ENCODE results near the gene CCAR1. TPM values are rescaled to one million over a fixed set of nuclear protein-coding genes. Genes with fewer than 3 reads are reported as not detected.
A peak's percentile ranks its signal among the peaks of the same experiment; 100 is the strongest.
"Not testable (repeated sequence)": the region's sequence is repeated elsewhere in the genome, so short reads cannot be mapped to it uniquely, and the experiment has no call there.

Gene CCAR1
- total RNA-seq, 1 donor from 2014 or later: 63.2 TPM

- no peak for TF ChIP-seq CTCF (conservative IDR thresholded peaks at IDR 0.05; ENCODE audit: low read depth, low read length)
- H3K4me3 ChIP-seq (ENCODE audit: low read depth, low read length): no peak overlapping the region
- DNase-seq (ENCODE audit: low read depth): no peak
Observed at GRCh38 chr10:68717435-68717834, 3.6 kb upstream of the CCAR1 start.

DNA sequence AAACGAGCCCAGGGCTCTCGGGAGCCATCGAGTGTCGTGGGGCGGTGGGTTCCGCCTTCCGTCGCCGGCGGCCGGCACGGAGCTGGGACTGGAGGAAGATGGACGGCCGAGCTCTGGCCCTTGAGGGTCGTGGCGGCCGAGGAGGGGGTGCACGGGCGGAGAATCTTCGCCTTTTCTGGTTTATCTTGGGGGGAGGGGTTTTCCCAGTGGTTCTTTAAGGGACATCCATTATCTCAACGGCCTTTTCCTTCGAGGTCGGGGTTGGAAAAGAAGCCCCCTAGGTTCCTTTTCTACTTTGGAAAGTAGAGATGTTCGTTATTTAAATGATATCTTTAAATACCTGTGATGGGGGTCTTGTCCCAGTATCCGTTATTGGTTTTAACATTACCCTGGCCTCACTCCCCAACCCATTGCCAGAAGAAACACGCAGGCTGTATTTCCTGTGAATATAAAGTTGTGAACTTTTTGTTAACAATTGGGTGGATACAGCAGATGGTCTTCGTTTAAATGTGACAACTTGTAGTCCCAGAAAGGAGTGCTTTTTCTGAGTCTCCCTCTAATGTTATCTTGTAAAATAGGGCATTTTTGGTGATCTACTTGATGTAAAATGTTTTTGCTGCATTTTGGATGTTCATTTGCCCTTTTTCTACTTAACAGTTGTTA is 765 bp downstream of the CCAR1 start:
- H3K4me3 ChIP-seq (ENCODE audit: low read depth, low read length): peak overlapping the region; percentile 86
- no peak for DNase-seq (ENCODE audit: low read depth)
- no peak for TF ChIP-seq CTCF (conservative IDR thresholded peaks at IDR 0.05; ENCODE audit: low read depth, low read length)

DNA sequence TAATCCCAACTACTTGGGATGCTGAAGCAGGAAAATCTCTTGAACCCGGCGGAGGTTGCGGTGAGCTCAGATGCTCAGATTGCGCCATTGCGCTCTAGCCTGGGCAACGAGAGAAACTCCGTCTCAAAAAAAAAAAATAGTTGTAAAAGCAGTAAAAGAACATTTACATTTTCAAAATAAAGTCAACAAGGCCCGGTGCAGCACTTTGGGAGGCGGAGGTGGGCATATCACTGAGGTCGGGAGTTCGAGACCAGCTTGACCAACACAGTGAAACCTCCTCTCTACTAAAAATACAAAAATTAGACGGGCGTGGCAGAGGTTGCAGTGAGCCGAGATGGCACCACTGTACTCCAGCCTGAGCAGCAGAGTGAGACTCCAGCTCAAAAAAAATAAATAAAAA is 4.0 kb downstream of the CCAR1 start:
- no peak overlapping the region for H3K4me3 ChIP-seq (ENCODE audit: low read depth, low read length)
- TF ChIP-seq CTCF (conservative IDR thresholded peaks at IDR 0.05; ENCODE audit: low read depth, low read length): no peak

GRCh38 chr10:68727146-68727545 is 6.1 kb downstream of the CCAR1 start:
- TF ChIP-seq CTCF (conservative IDR thresholded peaks at IDR 0.05; ENCODE audit: low read depth, low read length): no peak
- H3K4me3 ChIP-seq (ENCODE audit: low read depth, low read length): no peak overlapping the region
- no peak for DNase-seq (ENCODE audit: low read depth)

More for the DNA sequence above, 4.0 kb downstream of the CCAR1 start:
- DNase-seq (ENCODE audit: low read depth): no peak

GRCh38 chr10:68732651-68733050 is 11.6 kb downstream of the CCAR1 start:
- no peak for TF ChIP-seq CTCF (conservative IDR thresholded peaks at IDR 0.05; ENCODE audit: low read depth, low read length)
- H3K4me3 ChIP-seq (ENCODE audit: low read depth, low read length): no peak overlapping the region
- DNase-seq (ENCODE audit: low read depth): no peak

DNA sequence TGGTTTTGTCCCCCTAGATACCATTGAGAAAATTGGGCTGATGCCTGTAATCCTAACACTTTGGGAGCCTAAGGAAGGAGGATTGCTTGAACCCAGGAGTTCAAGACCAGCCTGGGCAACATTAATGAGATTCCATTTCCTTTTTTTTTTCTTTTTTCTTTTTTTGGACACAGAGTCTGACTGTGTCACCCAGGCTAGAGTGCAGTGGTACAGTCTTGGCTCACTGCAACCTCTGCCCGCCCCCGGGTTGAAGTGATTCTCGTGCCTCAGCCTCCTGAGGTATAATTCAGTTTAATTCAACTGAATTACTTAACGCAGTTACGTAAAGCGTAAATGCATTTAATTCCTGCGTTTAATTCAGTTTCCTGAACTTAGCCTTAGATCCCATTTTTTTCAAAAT is 13.3 kb downstream of the CCAR1 start:
- no peak for DNase-seq (ENCODE audit: low read depth)
- H3K4me3 ChIP-seq (ENCODE audit: low read depth, low read length): no peak overlapping the region
- TF ChIP-seq CTCF (conservative IDR thresholded peaks at IDR 0.05; ENCODE audit: low read depth, low read length): no peak

- no peak overlapping the region for H3K4me3 ChIP-seq (ENCODE audit: low read depth, low read length)
- no peak for DNase-seq (ENCODE audit: low read depth)
- TF ChIP-seq CTCF (conservative IDR thresholded peaks at IDR 0.05; ENCODE audit: low read depth, low read length): no peak
Observed at GRCh38 chr10:68735119-68735518, 14.1 kb downstream of the CCAR1 start.

DNA sequence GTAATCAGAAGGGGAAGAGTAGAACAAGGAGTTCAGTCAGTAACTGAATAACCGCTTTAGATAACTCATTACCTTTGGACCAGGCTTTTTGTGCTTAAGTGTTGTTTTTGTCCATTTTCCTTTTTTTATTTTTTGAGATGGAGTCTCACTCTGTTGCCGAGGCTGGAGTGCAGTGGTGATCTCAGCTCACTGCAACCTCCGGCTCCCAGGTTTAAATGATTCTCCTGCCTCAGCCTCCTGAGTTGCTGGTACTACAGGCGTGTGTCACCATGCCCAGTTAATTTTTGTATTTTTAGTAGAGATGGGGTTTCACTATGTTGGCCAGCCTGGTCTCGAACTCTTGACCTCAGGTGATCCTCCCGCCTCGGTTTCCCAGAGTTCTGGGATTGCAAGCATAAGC is 14.7 kb downstream of the CCAR1 start:
- not testable (repeated sequence) for H3K4me3 ChIP-seq (ENCODE audit: low read depth, low read length)

GRCh38 chr10:68740676-68741075 is 19.6 kb downstream of the CCAR1 start:
- not testable (repeated sequence) for H3K4me3 ChIP-seq (ENCODE audit: low read depth, low read length); DNase-seq (ENCODE audit: low read depth)

More for the DNA sequence above, 14.7 kb downstream of the CCAR1 start:
- not testable (repeated sequence) for DNase-seq (ENCODE audit: low read depth)

All from epithelial cell of proximal tubule (primary cell).